NCI-H524 (cell line): ENCODE results near the gene COLQ.
"Not testable (repeated sequence)": the region's sequence is repeated elsewhere in the genome, so short reads cannot be mapped to it uniquely, and the experiment has no call there.

Source experiments
- DNase-seq, 2 experiments: peaks; one replicate each; lab custom pipeline; 2025; lab: John Stamatoyannopoulos, UW

COLQ gene

DNA sequence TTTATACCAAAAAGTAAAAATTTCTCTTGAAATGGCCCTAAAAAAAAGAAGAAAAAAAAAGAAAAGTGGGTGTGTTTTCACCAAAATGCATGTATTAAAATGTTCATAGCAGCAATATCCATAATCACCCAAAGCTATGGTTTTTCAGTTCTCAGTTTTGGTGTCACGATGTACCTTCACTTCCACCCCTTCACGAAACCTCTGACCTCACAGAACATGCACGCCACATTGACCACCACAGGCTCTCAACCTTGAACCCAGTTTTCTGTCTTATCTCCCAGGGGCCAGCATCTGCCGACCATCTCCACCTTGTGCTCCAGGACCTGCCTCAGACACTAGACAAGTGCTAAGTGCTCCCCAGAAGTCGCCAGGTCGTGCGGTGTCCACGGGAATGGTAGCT, 30.4 kb downstream of the COLQ start:
- DNase-seq: no peak

DNA sequence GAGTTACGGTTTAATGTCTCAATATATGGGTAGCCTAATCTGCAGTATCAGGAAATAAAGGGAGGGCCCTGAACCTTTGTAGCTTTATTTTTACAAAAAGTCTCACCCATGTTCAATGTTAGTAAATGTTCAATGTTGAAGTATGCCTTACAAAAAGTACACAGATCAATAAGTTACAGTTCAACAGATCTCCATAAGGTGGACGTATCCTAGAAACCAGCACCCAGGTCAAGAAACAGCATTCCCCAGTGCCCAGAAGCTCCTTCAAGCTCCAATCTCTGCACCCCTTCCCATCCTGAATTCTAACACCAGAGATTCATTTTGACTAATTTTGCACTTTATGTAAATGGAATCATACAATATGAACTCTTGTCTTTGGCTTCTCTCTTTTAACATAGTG, 31.3 kb downstream of the COLQ start:
- no peak for DNase-seq

DNA sequence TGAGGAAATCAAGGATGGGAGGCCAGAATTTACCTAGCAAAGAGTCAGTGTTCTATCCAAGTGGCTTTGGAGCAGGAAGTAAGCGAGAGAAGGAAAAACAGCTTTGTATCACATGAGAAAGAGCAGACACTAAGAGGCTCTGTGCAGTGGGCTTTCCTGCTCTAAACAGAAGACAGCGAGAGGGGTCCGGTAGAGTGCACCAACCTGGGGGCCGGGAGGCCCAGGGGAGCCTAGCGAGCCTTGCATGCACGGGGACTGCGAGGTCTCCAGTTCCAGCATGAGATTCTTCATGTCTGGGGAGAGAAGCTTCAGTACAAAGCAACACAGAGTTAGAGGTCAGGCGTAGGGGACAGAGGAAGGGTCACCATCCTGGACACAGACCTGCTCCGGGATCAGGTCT, 33.5 kb downstream of the COLQ start:
- DNase-seq: no peak

DNA sequence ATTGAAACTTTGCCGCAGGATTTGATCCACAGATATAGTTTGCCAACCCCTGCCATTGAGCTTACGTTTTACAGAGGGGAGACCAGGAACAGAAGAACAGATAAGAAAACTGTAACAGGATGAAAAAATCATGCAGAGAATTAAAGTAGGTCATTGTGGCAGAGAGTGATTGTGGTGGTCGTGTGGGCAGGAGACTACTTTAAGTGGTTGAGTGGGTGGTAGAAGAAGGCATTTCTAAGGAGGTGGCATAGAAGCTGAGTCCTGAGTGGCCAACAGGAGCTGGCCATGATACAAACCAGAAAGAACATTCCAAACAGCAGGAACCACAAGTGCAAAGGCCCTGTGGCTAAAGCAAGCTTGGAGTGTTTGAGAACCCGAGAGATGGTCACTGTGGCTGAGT, 34.5 kb downstream of the COLQ start:
- no peak for DNase-seq

DNA sequence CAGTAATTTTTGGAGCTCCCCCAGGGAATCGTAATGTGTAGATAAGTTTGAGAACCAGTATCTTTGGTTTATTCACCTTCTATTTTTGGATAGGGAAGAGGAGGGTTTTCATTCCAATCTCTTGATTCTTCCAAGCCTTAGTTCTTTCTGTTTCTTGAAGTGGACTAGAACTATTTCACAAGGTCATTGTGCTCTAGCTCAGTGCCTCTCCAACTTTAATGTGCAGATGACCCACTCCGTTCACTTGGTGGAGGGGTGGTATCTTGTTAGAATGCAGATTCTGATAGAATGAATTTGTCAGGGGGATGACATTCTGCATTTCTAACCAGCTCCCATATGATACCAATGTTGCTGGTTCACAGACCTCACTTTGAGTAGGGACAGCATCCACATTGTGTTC, 35.5 kb downstream of the COLQ start:
- DNase-seq: no peak

DNA sequence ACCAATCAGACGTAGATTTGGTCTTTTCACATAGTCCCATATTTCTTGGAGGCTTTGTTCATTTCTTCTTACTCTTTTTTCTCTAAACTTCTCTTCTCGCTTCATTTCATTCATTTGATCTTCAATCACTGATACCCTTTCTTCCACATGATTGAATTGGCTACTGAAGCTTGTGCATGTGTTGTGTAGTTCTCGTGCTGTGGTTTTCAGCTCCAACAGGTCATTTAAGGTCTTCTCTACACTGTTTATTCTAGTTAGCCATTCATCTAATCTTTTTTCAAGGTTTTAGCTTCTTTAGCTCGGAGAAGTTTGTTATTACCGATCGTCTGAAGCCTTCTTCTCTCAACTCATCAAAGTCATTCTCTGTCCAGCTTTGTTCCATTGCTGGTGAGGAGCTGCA, 37.0 kb downstream of the COLQ start:
- DNase-seq: not testable (repeated sequence)

DNA sequence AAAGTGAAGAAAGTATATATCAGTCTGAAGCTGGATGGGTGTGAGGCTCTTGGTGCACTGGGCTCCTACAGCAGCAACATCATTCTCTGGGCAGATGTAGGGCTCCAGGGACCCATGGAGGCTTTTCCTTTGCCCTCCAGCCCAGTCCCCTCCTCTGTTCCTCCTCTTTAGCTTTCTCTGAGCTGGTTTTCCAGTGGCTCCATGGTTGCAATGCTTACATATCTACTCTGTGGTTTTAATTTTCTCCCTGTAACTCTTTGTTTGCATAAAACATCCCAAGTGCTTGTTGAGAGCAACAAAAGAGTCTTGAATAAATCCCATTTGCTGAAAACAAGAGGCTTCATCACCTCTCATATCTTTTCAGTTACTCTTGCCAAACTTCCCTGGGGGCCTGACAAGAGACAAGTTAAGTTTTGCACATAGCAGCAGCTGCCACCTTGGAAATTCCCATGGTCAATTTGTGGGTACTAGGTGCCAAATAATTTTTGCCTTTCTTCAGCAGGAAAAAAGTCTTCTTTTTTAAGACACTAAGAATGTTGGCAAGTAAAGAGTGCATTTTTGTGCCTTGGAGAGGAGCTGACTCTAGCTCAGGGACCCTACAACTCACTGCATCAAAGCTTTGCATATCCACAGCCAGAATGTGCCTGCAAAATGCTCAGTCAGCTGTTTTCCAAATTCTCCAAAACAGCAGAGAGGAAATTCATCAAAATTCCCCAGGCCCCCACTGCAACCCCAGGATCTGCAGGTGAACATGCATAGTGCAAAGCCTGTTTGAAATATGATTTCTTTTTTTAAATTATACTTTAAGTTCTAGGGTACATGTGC, 41.9 kb downstream of the COLQ start:
- DNase-seq: no peak

DNA sequence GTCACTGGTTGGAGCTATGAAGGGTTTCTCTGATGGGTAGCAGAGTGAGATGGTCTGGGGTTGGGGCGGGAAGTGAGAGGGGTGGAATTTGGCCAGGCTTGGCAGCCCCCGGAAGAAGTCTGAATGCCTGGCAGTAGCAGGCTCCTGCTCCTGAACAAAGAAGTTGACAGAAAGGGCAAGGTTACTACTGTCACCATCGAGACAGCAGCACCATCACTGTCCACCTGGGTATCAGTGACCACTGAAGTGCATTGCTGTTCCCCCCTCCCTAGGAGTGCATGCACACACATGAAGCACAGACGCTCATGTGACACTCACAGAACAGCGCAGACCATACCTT, 42.9 kb downstream of the COLQ start:
- no peak for DNase-seq

DNA sequence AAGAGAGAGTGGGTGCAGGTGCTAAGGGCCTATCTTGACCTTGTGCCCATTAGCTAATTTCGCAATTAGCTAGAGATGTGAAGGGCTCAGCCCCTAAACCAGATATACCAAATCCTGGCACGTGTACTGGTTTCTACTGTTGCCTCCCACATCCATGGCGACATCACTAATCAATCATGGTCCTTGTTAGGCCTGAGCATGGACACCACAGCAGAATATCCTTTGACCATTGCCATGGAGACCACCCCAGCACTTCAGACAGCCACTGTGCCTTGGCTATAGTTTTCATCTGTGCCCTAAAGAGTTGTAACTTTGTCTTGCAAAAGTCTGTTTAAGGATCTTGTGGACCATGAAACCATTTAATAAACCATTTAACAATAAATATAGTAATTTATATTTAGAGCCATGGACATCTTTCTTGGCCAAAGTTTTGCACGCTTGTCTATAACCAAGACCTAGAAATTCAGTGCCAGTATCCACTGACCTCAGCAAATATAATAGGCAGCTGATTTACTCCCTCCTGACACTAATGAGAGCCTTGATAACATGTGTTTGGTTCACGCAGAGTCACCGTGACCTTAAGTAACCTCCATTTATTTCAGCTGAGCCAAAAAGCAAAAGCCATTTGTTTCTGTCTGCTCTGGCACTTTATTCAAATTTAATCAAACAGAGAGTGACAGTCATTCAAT, 43.4 kb downstream of the COLQ start:
- no peak for DNase-seq

DNA sequence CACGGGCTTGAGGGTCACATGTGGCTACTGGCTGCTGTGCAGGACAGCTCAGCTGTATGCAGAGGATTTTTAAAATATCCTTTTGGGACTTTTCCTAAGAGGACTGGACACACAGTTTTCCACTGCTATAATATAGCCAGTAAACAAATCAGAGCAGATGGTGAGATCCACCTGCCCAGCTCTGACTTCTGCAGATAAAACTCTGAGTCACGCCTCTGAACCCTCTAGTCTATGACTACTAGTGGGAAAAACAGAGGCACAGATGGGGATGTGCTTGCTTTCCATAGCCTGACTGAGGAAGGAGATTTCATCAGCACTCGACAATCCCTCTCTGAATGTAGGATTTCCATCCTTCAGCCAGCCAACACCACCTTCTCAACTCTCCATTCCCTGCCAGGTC, 45.1 kb downstream of the COLQ start:
- peak; percentile 69 to 91 for DNase-seq

DNA sequence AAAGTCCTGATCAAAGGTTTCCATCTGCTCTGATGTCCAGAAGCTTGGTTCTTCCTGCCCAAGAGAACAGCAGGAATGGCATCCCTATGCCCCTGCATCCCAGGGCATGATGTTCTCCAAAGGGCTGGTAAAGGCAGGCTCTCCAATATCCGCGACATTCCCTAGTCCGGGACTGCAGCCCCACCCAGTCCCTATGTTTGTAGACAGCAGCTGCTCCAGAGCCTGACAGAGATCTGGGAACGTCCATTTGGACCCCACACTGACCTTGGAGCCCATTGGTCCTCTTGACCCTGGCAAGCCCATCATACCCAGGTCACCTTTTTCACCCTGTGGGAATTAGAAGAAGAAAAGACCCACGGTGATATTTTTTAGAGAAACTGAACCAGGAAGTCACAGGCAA, 46.3 kb downstream of the COLQ start:
- no peak for DNase-seq

DNA sequence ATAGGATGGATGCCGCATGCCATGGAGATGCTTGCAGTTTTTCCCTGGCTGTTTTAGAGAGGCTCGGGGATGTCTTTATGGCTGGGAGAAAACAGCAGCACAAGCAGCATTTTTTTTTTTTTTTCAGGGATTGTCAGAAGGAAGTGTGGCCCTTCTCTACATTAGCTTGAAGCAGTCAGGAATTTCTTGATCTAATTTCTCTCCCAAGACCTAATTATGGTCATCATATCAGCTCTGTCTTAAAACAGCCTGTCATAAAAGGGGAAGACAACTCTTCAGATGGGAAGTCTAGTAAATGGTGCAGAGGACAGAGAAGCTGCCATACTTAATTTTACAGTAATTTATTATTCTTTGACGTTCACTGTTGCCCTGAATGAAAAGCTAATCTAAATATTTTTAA, 49.6 kb downstream of the COLQ start:
- no peak for DNase-seq

DNA sequence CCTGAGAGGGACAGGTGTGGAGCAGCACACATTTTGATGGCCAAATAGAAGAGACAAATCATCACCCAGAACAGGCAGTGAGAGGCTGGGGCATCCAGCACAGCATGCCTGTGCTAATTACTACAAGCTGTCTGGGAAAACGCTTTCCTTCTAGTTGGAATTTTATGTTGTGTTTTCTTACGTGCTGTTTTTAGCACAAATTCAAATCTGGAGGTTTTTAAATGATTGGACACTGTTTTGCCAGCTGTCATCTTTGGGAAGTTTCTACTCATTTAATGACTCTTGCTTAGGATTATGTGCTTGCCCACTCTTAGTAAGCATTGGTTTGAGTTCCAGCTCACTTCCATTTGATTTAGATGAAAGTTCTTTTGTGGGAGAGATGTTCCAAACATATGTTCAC, 50.7 kb downstream of the COLQ start:
- DNase-seq: no peak

DNA sequence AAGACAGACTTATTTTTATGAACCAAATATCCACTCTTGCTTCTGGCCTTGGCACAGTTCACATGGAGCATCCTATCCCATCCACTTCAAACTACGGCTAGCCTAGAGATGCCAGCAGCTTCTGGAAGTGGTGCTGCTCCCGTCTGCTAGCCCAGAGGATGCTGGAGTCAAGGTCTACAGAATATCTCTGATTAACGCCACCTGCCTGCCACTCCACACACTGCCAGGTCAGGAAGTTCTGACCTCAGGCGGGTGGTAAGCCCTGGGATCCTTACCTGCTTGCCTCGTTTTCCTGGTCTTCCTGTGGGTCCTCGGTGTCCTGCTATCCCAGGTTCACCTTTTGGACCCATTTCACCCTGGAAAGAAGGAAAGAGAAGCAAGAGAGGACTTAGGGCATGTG, 51.2 kb downstream of the COLQ start:
- no peak for DNase-seq

DNA sequence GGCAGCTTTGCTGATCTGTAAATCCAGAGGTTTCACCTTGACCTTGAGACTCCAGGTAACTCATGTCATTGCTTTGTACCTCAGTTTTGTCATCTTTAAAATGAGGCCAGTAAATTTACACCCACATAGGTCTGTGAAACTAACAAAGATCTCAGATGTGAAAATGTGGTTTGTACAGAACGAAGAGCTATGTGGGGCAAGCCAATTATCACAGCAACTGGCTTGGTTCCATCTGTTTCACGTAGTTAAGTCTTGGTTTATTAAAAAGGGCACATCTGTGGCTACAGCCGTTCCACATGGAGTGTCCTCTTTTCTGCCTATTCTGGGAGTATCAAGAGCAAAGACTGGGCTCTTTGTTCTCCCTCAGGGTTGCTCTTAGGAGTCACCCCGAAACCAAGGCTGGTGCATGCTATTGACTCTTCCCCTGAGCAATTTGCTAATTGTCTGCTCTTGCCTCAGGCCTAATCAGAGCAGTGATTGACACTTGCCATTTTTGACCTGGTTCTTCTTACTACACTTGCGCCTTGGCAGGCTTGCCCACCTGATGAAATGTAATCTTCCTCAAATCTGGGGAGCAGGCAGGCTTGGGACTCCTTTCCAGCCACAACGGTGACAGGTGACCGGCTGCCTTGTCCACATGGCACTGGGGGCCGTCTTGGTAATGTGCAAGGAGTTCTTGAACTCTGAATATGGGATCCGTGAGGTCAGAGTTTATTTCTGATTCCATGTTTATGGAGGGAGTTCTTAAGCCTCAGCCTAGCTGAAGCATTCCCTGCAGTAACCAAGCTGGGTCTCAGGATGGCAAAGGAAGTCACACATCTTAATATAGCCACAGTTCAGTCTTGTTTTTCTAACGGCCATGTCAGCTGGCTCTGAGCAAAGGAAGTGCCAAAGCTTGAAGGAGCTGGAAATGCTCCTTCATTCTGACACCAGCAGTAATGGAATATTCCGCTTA, 54.0 kb downstream of the COLQ start:
- DNase-seq: peak; percentile 26 to 82

DNA sequence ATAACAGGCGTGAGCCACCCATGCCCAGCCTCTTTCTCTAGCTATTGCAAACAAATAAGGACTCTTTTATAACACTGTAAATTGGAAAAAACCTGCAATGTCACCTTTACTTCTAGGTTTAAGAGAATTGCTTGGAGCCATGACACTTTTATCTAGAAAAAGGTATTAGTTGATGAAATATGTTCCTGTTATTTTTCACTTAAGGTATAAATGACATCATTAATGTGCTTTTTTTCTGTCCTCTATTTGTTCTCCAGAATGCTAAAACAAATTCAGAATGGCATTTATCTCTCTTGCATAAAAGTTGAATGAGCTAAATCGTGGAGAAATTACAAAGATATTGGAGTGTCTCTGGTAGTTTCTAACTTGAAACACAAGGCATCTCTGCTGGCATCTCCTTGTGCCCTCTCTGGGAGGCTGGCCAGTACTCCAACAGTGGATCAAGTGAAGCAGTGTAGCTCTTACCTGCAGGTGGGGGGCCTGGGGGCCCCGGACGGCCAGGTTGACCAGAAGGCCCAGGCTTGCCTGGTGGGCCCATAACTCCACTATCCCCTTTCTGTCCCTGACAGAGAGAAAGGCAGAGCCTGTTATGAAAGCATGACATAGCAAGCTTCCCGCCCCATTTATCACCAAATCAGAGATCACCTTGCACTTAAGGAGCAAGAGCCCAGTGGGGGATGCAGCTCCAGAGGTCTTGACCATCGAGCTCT, 55.5 kb downstream of the COLQ start:
- no peak for DNase-seq

DNA sequence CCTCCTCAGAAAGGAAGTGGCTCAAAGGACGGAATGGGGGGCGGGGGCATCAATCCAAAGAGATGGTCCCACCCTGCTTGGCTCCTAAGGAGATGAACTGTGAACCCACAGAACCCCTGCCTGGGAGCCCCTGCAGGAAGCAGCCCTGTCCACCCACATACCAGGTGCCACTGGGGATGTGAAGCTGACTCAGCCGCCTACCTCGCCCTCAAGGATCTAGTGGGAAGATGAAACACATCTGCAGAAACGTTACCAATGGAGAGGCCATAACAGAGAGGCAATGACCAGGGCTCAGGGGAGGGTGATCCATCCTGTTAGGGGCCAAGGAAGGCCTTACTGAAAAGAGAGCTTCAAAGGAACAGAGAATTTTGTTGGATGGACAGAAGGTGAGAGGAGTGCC, 59.1 kb downstream of the COLQ start:
- DNase-seq: no peak

DNA sequence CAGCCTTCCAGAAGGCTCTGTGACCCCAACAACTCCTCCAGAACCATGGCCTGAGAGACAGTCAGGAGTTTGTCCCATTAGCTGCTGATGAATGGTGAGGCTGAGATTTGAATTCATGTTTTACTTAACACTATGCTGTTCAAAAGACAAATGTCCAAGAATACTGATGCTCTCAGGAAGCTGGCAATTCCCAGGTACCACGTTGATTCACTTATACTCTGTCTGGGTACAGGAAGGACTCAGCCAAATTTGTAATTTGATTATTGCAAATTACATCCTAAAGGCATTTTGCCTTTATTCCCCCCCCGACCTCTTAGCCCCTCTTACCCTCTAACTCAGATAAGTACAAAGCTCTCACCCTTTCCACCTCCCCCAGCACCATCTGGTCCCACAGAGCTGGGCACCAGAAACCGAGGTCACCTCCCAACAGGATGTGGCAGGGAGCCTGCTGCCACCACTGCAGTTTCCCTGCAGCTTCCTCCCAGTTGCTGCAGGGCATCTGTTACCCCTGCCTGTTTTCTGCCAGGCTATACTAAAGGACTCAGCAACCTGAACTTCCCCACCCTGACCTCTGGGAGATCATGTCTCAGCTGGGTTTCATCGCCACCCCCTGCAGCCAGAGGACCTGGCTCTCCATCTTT, 60.5 kb downstream of the COLQ start:
- DNase-seq: peak; percentile 86 to 91

DNA sequence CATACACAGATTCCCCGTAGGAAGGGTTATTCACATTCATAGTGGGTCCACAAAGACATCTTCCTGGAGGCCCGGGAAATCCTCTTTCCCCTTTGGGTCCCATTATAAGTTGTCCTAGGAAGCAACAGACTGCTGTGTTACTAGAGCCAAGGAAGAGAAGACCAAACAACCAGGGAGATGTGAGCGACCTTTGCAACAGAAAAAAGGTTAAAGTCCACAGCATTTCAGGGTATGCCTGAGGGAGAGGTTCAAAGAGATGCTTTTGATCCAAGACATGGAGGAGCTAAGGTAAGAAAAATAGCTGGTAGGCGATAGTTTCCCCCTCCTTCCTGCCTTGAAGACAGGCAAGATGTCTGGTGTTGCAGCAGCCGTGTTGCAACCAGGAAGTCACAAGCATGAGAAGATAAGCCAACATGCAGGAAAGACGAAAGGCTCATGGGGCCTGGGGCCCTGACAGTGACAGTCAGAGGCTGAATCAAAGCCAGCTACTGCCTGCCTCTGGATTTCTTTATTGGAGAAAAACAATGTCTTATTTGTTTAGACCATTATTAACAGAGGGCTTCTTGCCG, 63.2 kb downstream of the COLQ start:
- DNase-seq: no peak

DNA sequence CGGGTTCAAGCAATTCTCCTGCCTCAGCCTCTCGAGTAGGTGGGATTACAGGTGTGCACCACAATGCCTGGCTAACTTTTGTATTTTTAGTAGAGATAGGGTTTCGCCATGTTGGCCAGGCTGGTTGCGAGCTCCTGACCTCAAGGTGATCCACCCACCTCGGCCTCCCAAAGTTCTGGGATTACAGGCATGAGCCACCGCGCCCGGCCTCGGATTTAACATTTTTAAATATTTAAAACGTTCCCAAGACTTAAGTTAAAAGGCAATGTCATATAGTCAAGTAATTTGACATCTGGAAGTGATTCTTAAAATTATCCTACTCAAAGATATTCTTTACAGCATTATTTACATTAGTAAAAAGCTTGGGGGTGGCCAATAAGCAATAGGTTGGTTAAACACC, 64.6 kb downstream of the COLQ start:
- DNase-seq: not testable (repeated sequence)

DNA sequence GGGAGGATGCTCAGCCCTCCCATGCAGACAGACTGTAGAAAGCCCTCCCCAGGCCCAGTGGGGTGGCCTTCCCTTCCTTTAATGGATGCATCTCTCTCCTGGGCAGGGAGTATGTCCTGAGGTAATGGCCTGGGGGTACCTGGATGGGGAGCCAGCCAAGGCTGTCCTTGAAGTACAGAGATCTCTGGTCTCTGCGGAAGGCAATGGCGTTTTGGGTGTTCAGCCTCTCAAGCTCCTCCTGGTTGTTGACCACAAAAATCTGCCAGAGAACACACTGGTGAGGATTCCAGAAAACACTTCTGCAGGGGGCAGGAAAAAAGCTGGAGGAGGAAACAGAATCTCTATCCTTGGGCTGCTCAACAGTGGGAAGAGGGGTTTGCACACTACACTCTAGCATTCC, 65.2 kb downstream of the COLQ start:
- DNase-seq: no peak
